ENCODE measurements around the gene VWF.
A peak's percentile ranks its signal among the peaks of the same experiment; 100 is the strongest.

Gene VWF

DNA sequence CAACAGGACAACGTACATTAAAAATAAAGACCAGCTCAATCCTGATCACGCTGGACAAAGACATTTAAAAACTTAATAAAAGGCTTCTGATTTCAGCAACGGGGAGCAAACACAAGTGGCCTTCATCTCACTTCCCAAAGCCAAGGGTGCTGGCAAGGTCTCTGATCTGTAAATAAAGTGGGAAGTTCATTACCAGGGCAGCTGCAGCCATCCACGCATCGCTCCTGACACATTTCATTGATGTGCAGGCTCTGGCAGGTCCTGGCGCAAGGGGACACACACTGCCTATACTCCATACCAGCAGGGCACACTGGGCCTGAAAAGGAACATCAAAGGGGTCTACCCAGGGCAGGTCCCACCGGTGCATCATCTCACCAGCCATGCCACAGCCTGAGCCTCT, 51.0 kb downstream of the VWF start:
- TF ChIP-seq, protein P1, sequence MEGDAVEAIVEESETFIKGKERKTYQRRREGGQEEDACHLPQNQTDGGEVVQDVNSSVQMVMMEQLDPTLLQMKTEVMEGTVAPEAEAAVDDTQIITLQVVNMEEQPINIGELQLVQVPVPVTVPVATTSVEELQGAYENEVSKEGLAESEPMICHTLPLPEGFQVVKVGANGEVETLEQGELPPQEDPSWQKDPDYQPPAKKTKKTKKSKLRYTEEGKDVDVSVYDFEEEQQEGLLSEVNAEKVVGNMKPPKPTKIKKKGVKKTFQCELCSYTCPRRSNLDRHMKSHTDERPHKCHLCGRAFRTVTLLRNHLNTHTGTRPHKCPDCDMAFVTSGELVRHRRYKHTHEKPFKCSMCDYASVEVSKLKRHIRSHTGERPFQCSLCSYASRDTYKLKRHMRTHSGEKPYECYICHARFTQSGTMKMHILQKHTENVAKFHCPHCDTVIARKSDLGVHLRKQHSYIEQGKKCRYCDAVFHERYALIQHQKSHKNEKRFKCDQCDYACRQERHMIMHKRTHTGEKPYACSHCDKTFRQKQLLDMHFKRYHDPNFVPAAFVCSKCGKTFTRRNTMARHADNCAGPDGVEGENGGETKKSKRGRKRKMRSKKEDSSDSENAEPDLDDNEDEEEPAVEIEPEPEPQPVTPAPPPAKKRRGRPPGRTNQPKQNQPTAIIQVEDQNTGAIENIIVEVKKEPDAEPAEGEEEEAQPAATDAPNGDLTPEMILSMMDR (IDR thresholded peaks at IDR 0.05; ENCODE audit: control insufficient read depth, insufficient read depth, low read depth, low read length, missing control alignments) = no peak
- no peak for DNase-seq (ENCODE audit: low read depth)
- H3K4me3 ChIP-seq (ENCODE audit: control insufficient read depth, low read depth, low read length) = no peak overlapping the region

DNA sequence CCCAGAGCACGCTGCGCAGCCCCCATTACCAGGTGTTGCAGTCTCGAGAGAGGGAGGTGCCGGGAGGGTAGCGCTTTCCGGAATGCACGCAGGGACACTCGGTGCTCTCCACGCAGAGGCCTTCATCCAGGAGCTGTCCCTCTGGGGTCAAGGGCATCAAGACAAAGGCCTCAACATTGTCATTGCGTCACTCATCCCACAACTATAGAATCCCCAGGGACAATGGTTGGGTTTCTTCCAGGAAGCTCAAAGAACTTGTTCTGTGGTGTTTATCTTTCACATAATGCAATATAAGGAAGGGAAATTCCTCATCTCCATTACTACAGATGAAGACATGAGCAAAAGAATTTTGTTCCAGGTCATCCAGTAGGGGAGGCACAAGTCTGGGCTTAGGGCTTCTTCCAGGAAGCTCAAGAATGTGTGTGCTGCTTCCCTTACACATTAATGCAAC, 52.1 kb downstream of the VWF start:
- TF ChIP-seq, protein P1 (IDR thresholded peaks at IDR 0.05; ENCODE audit: control insufficient read depth, insufficient read depth, low read depth, low read length, missing control alignments) = peak; percentile 30
- DNase-seq (ENCODE audit: low read depth) = no peak
- no peak overlapping the region for H3K4me3 ChIP-seq (ENCODE audit: control insufficient read depth, low read depth, low read length)

DNA sequence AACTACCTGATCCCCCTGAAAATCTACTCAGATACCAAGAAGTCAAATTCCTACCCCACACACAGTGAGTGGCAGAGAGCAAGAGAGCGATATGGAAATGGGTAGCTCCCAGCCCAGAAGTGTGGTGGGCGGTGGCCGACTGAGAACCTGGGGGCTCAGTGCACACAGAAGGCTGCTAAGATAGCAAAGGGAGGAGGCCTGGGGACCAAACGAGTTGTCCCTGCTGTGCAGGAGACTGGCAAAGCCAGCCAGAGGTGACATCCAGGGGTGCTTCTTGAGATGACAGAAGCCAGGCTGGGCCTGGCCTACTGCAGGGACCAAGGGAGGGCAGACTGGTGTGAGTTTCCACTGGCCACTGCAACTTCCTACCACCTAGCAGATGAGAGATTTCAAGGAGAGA, 52.9 kb downstream of the VWF start:
- TF ChIP-seq, protein P1 (IDR thresholded peaks at IDR 0.05; ENCODE audit: control insufficient read depth, insufficient read depth, low read depth, low read length, missing control alignments) = no peak
- no peak overlapping the region for H3K4me3 ChIP-seq (ENCODE audit: control insufficient read depth, low read depth, low read length)
- DNase-seq (ENCODE audit: low read depth) = no peak

DNA sequence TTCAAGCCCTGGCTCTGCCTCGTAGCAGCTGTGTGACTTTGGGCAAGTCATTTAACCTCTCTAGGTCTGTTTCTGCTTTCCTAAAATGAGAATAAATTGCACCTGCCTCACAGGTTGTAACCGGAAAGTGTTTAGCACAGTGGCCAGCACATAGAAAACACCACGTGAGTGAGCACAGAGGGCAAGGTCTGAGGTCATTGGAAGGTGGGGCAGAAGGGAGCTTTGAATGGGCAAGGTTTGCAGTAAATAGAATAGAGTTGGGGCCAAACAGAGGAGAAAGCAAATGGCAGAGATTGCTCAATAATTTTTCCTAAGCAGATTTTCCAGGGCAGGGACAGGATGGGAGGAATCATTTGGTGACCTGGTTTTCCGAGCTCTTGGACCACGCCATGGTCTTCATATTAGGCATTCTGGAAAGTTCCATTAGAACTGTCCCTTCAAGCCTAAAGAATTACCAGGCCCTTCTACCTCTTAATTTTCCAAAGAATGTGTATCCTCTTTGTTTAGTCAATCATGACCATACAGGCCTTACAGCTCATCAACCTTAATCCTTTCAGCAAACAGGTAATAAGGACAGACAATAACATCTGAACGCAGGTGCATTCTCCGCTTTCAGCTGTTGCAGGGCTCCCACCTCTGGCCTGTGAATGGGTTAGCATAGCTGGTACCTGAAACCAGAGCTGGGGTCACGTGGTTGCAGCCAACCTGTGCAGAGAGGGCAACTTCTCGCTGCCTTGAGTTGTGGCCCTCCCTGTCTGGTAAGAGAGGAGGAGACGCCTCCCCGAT, 53.8 kb downstream of the VWF start:
- TF ChIP-seq, protein P1 (IDR thresholded peaks at IDR 0.05; ENCODE audit: control insufficient read depth, insufficient read depth, low read depth, low read length, missing control alignments) = no peak
- no peak for DNase-seq (ENCODE audit: low read depth)
- no peak overlapping the region for H3K4me3 ChIP-seq (ENCODE audit: control insufficient read depth, low read depth, low read length)

DNA sequence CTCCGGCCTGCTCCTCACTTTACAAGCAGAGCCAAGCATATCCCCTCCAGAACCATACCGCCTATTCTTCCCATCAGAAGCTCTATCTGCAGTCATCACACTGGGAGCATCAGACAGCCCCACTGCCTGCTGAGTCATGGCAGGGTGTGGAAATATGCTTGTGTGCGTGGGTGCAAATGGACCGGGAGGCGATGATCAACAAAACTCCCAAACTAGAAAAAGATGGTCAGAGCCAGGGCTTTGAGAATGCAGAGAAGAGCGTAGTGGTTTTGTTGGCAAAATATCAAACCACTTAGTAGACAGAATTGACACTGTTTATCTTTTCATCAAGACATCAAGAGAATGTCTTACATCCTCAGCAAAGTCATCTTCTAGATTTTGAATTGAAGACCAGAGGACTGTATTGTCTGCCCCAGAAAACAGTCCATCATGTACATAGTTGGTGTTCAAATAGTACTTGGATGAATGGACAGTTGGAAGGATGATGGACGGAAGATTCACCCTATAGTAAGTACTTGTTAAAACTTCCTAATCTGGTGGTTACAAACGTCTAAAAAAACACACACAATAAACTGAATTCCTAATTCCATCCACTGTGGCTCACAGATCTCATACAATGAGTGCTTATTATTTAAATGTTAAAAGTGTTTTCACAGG, 54.9 kb downstream of the VWF start:
- TF ChIP-seq, protein P1 (IDR thresholded peaks at IDR 0.05; ENCODE audit: control insufficient read depth, insufficient read depth, low read depth, low read length, missing control alignments) = no peak
- H3K4me3 ChIP-seq (ENCODE audit: control insufficient read depth, low read depth, low read length) = no peak overlapping the region
- peak; percentile 89 for DNase-seq (ENCODE audit: low read depth)

DNA sequence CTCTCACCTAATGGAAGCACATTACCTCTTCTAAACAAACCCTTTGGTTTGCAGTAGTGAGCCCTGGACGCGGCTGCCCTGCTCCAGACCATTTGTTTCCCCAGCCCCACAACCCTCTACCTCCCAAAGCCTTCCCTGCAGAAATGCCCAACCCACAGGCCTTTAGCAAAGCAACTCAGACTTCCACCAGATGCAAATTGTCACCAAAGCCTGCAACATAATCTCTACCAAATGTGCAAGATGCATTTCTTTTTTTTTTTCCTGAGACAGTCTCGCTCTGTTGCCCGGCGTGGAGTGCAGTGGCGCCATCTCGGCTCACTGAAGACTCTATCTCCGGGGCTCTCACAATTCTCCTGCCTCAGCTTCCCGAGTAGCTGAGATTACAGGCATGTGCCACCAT, 56.2 kb downstream of the VWF start:
- no peak for DNase-seq (ENCODE audit: low read depth)
- TF ChIP-seq, protein P1 (IDR thresholded peaks at IDR 0.05; ENCODE audit: control insufficient read depth, insufficient read depth, low read depth, low read length, missing control alignments) = no peak

More for the DNA sequence above, 56.2 kb downstream of the VWF start:
- no peak overlapping the region for H3K4me3 ChIP-seq (ENCODE audit: control insufficient read depth, low read depth, low read length)
